Spleen (tissue), 11 donors: Measurements from ENCODE around the gene METTL23. TPM values are rescaled to one million over a fixed set of nuclear protein-coding genes. Genes with fewer than 3 reads are reported as not detected.

Source experiments
- DNase-seq: peaks from one replicate; pipeline ENCODE4 v3.0.0-alpha.2; 2020
- H3K27ac ChIP-seq, 8 donors: fragments of 200-600 bp; sonication (generic) in 7 of 8; 1 replicate in 4 of 8; 2 replicates in 4 of 8; pipeline versions ENCODE4 v1.5.0 to v1.8.0; 2016 to 2021; ENCODE audit warnings: inconsistent platforms in 4 of 8, mild to moderate bottlenecking in 4 of 8, moderate library complexity in 1 of 8
- H3K27me3 ChIP-seq, 7 donors: fragments of 200-600 bp; sonication (generic) in 6 of 7; replicated peaks in 1 of 7; 1 replicate in 4 of 7; 2 replicates in 3 of 7; pipeline versions ENCODE4 v1.5.0 to v1.8.0; 2016 to 2021; ENCODE audit warnings: inconsistent platforms in 3 of 7, mild to moderate bottlenecking in 1 of 7
- H3K36me3 ChIP-seq, 6 donors: fragments of 200-600 bp; sonication (generic) in 5 of 6; 1 replicate in 4 of 6; 2 replicates in 2 of 6; pipeline versions ENCODE4 v1.5.0 to v1.8.0; 2016 to 2021; ENCODE audit warnings: inconsistent platforms in 2 of 6
- H3K4me1 ChIP-seq, 6 donors: fragments of 200-600 bp; sonication (generic) in 5 of 6; 1 replicate in 3 of 6; 2 replicates in 3 of 6; pipeline versions ENCODE4 v1.5.0 to v1.8.0; 2016 to 2021; ENCODE audit warnings: inconsistent platforms in 3 of 6
- H3K4me3 ChIP-seq, 8 donors: fragments of 200-600 bp; sonication (generic) in 7 of 8; 1 replicate in 4 of 8; 2 replicates in 4 of 8; pipeline versions ENCODE4 v1.5.0 to v1.8.0; 2016 to 2021; ENCODE audit warnings: inconsistent platforms in 4 of 8, mild to moderate bottlenecking in 4 of 8, moderate library complexity in 2 of 8
- H3K9me3 ChIP-seq, 8 donors: fragments of 200-600 bp; sonication (generic) in 7 of 8; 1 replicate in 4 of 8; 2 replicates in 4 of 8; pipeline versions ENCODE4 v1.5.0 to v1.8.0; 2016 to 2021; ENCODE audit warnings: inconsistent platforms in 4 of 8
- CTCF ChIP-seq, 11 experiments: fragments of 200-600 bp in 7 of 11; fragments of 450-650 bp in 4 of 11; sonication (generic) in 4 of 11; IDR thresholded peaks in 8 of 11; conservative IDR thresholded peaks in 3 of 11; 1 replicate in 7 of 11; 2 replicates in 4 of 11; pipeline versions ENCODE4 v1.4.0 to v1.8.0; 2016 to 2021; ENCODE audit warnings: antibody characterized with exemption in 11 of 11, inconsistent platforms in 4 of 11, mild to moderate bottlenecking in 1 of 11
- POLR2A ChIP-seq, 3 donors: fragments of 450-650 bp; IDR thresholded peaks; one replicate each; pipeline ENCODE4 v1.5.1; 2017; ENCODE audit warnings: antibody characterized with exemption in 3 of 3, mild to moderate bottlenecking in 1 of 3
- POLR2AphosphoS5 ChIP-seq, 3 donors: sonication (generic); formaldehyde crosslinking; IDR thresholded peaks; one replicate each; pipeline ENCODE4 v1.5.1; 2017; ENCODE audit warnings: antibody characterized with exemption in 3 of 3
- WGBS, 5 donors: extraction: QIAGEN DNeasy Blood & Tissue Kit in 3 of 5; methylation state at CpG; one replicate each; pipeline versions ENCODE4 v1.1.5 to v1.1.7; 2013 to 2018; 5-methylcytosine and 5-hydroxymethylcytosine counted together
- intact Hi-C: fragments of 100-400 bp; cut with DNase I; formaldehyde crosslinking; loops from one replicate; pipeline ENCODE4 v1.15.0; 2023; ENCODE audit warnings: low total_unique reads
- polyA plus RNA-seq, 3 donors: library from polyadenylated mRNA; stranded (reverse); fragments of 200-250 nt; gene quantifications; one replicate each; pipeline ENCODE4 v1.2.1, GENCODE V29; 2013
- total RNA-seq, 7 donors: library from RNA; depleted of rRNA in 3 of 7; stranded (reverse); fragments of >200 nt in 3 of 7; fragmentation: NEBNext Ultra II Directional in 4 of 7; extraction: Animal tissue kit (Norgen Biotek cat#: 25700) in 4 of 7; gene quantifications; one replicate each; pipeline versions ENCODE4 v1.1.0 to v1.2.1, GENCODE V29; 2016 to 2021
- donor health status: healthy with polysubstance abuse.
- donor health status: DM: no; HTN: no; CAD: no; lungs with moderate emphysema.
- donor health status: DM: no; HTN: no; CAD: no.
- donor health status: Bipolar disorder and iron deficiency.
- donor health status: healthy.
- donor health status: DM: no; HTN: no; CAD: no.
- donor health status: DM: yes; HTN: yes; CAD: no.

The METTL23 gene
- total and polyA plus RNA-seq, 10 donors, result 35.8 to 72.7 (median 49.5) TPM

GRCh38 chr17:76700617-76701470, 25.8 kb upstream of the METTL23 start:
- intact Hi-C loops, result no loop called here
- no peaks in the 10 kb centered on the region for H3K9me3 ChIP-seq
- DNase-seq, result no peak
- peak overlapping the region; percentile 70 to 90 (median 80) for H3K27ac ChIP-seq
- H3K4me1 ChIP-seq, result peaks cover 8 to 82% (median 55%) of the 10 kb centered on the region in 6 donors
- H3K27me3 ChIP-seq, result no peaks in the 10 kb centered on the region
- H3K4me3 ChIP-seq, result peak overlapping the region in 1 of 8 donors; percentile 31
- no peaks in the 10 kb centered on the region for H3K36me3 ChIP-seq
- TF ChIP-seq POLR2AphosphoS5 (IDR thresholded peaks at IDR 0.05), result peak; percentile 69 to 80 (median 71)
- TF ChIP-seq CTCF (IDR thresholded peaks at IDR 0.05 in 8 of 11, conservative IDR thresholded peaks at IDR 0.05 in 3 of 11), result no peak
- TF ChIP-seq POLR2A (IDR thresholded peaks at IDR 0.05), result no peak
- 59 to 73% (median 64%) methylated on average over 33 of the region's 33 CpGs for WGBS, 5 donors

GRCh38 chr17:76701471-76701967, 25.1 kb upstream of the METTL23 start:
- H3K27me3 ChIP-seq, result no peaks in the 10 kb centered on the region
- WGBS, 5 donors, result 66 to 82% (median 76%) methylated on average over 11 of the region's 11 CpGs
- intact Hi-C loops, result no loop called here
- H3K9me3 ChIP-seq, result no peaks in the 10 kb centered on the region
- no peaks in the 10 kb centered on the region for H3K36me3 ChIP-seq
- TF ChIP-seq POLR2AphosphoS5 (IDR thresholded peaks at IDR 0.05) (no peak), CTCF (IDR thresholded peaks at IDR 0.05 in 8 of 11, conservative IDR thresholded peaks at IDR 0.05 in 3 of 11) (no peak)
- peaks cover 4 to 77% (median 48%) of the 10 kb centered on the region in 6 donors for H3K4me1 ChIP-seq
- H3K27ac ChIP-seq, result peak overlapping the region; percentile 70 to 90 (median 80)
- DNase-seq, result no peak
- peak overlapping the region in 1 of 8 donors; percentile 31 for H3K4me3 ChIP-seq

GRCh38 chr17:76702076-76702475, 24.6 kb upstream of the METTL23 start:
- Histone ChIP-seq H3K36me3 (no peaks in the 10 kb centered on the region), H3K4me1 (peaks cover 4 to 77% (median 45%) of the 10 kb centered on the region in 6 donors), H3K9me3 (no peaks in the 10 kb centered on the region), H3K4me3 (no peak overlapping the region), H3K27ac (peak overlapping the region; percentile 70 to 90 (median 80)), H3K27me3 (no peaks in the 10 kb centered on the region)
- DNase-seq, result no peak
- no peak for TF ChIP-seq POLR2AphosphoS5 (IDR thresholded peaks at IDR 0.05)
- no peak for TF ChIP-seq POLR2A (IDR thresholded peaks at IDR 0.05)
- TF ChIP-seq CTCF (IDR thresholded peaks at IDR 0.05 in 8 of 11, conservative IDR thresholded peaks at IDR 0.05 in 3 of 11), result no peak
- 51 to 77% (median 59%) methylated on average over 2 of the region's 2 CpGs for WGBS, 5 donors
- intact Hi-C loops, result no loop called here

GRCh38 chr17:76702941-76703637, 23.6 kb upstream of the METTL23 start:
- no peak for DNase-seq
- Histone ChIP-seq H3K4me3 (no peak overlapping the region), H3K27ac (peak overlapping the region in 3 of 8 donors; percentile 84 to 90 (median 85)), H3K4me1 (peaks cover 4 to 76% (median 43%) of the 10 kb centered on the region in 6 donors), H3K27me3 (no peaks in the 10 kb centered on the region), H3K9me3 (no peaks in the 10 kb centered on the region), H3K36me3 (no peaks in the 10 kb centered on the region)
- TF ChIP-seq POLR2A (IDR thresholded peaks at IDR 0.05) (no peak), POLR2AphosphoS5 (IDR thresholded peaks at IDR 0.05) (no peak), CTCF (IDR thresholded peaks at IDR 0.05 in 8 of 11, conservative IDR thresholded peaks at IDR 0.05 in 3 of 11) (no peak)
- 85 to 93% (median 91%) methylated on average over 10 of the region's 10 CpGs for WGBS, 5 donors
- intact Hi-C loops, result no loop called here
